Panc1 (cell line): ENCODE measurements around the gene ARID2. TPM values are rescaled to one million over a fixed set of nuclear protein-coding genes. Genes with fewer than 3 reads are reported as not detected.

ENCODE experiments used
- ATAC-seq: fragments of 200-7000 bp; cut with Tn5 transposase; 2 replicates; pipeline ENCODE4 v1.9.1; 2020; ENCODE audit warnings: mild to moderate bottlenecking, moderate library complexity
- BruUV-seq: library from RNA; stranded (reverse); fragments of 400-500 nt; replicated peaks from 2 replicates; lab custom pipeline; 2021; lab: Mats Ljungman, UMichigan
- CTCF ChIA-PET: fragments of 300-600 bp; sonication (Branson Sonifier 250); formaldehyde crosslinking; loops from one replicate; lab custom pipeline; 2022; ENCODE audit warnings: antibody characterized with exemption; lab: Charles Lee
- POLR2A ChIA-PET: fragments of 300-600 bp; sonication (Branson Sonifier 250); formaldehyde crosslinking; loops from one replicate; lab custom pipeline; 2022; ENCODE audit warnings: antibody characterized with exemption; lab: Charles Lee
- DNase-seq: peaks from one replicate; pipeline ENCODE4 v3.0.0-alpha.2; 2010; ENCODE audit warnings: low read depth, low spot score
- H3K27ac ChIP-seq: 2 replicates; pipeline ENCODE4 v1.5.1; 2011; ENCODE audit warnings: mild to moderate bottlenecking, low read length, inconsistent platforms
- H3K27me3 ChIP-seq: fragments of 200-500 bp; sonication (Bioruptor generic); 2 replicates; pipeline ENCODE4 v1.6.0; 2014; ENCODE audit warnings: low read length, inconsistent platforms; ENCODE audit not compliant: control insufficient read depth, insufficient read depth
- H3K36me3 ChIP-seq: fragments of 200-500 bp; sonication (Bioruptor generic); 2 replicates; pipeline ENCODE4 v1.5.1; 2014; ENCODE audit warnings: inconsistent platforms, mild to moderate bottlenecking, low read length, moderate library complexity; ENCODE audit not compliant: control insufficient read depth, insufficient read depth
- H3K4me1 ChIP-seq: 2 replicates; pipeline ENCODE4 v1.5.1; 2011; ENCODE audit warnings: inconsistent platforms, mild to moderate bottlenecking, low read length, moderate library complexity; ENCODE audit not compliant: control insufficient read depth, insufficient read depth
- H3K4me3 ChIP-seq, 2 experiments: 2 replicates each; pipeline ENCODE4 v1.5.1; 2011 to 2012; ENCODE audit warnings: low read depth in 2 of 2, low read length in 2 of 2, mild to moderate bottlenecking in 2 of 2, inconsistent platforms in 1 of 2, moderate library complexity in 1 of 2
- H3K9me3 ChIP-seq: fragments of 200-500 bp; sonication (Bioruptor generic); 2 replicates; pipeline ENCODE4 v1.5.1; 2014; ENCODE audit warnings: low read depth, mild to moderate bottlenecking, inconsistent platforms, low read length, moderate library complexity; ENCODE audit not compliant: control insufficient read depth, insufficient read depth
- CTCF ChIP-seq: fragments of 450-650 bp; IDR thresholded peaks from 2 replicates; pipeline ENCODE4 v1.5.1; 2017; ENCODE audit warnings: mild to moderate bottlenecking
- POLR2AphosphoS5 ChIP-seq: IDR thresholded peaks from 2 replicates; pipeline ENCODE4 v1.6.1; 2012; ENCODE audit warnings: mild to moderate bottlenecking, low read depth, low read length, moderate library complexity
- REST ChIP-seq, 2 experiments: IDR thresholded peaks; 2 replicates each; pipeline ENCODE4 v1.6.1; 2011 to 2012; ENCODE audit warnings: low read depth in 2 of 2, control low read depth in 1 of 2, low read length in 1 of 2, mild to moderate bottlenecking in 1 of 2, moderate library complexity in 1 of 2; ENCODE audit not compliant: insufficient read depth in 1 of 2
- SIN3A ChIP-seq: IDR thresholded peaks from 2 replicates; pipeline ENCODE4 v1.6.1; 2012; ENCODE audit warnings: low read depth, mild to moderate bottlenecking, low read length, moderate library complexity, borderline replicate concordance; ENCODE audit not compliant: insufficient read depth
- TCF7L2 ChIP-seq: IDR thresholded peaks from 2 replicates; pipeline ENCODE4 v1.6.1; 2011; ENCODE audit warnings: mild to moderate bottlenecking, low read depth, low read length, inconsistent platforms
- in situ Hi-C: cut with HindIII; loops from 2 replicates; pipeline ENCODE4 v1.10.0; 2016; ENCODE audit warnings: low sequenced_read_pairs, low pct_unique_long_range_greater_than_20kb
- intact Hi-C: fragments of 100-400 bp; cut with micrococcal nuclease; formaldehyde crosslinking; loops from one replicate; pipeline ENCODE4 v1.10.0; 2022; ENCODE audit not compliant: unreplicated experiment
- total RNA-seq: library from RNA; stranded (reverse); gene quantifications from one replicate; pipeline ENCODE4 v1.2.1, GENCODE V29; 2021; ENCODE audit not compliant: unreplicated experiment

The ARID2 gene
- total RNA-seq, 1 experiment from 2014 or later: 39.5 TPM

- no peak for DNase-seq
- no peak for ATAC-seq
- no peak for TF ChIP-seq POLR2AphosphoS5
- no peak for TF ChIP-seq REST (IDR thresholded peaks at IDR 0.05; ENCODE audit: insufficient read depth in 1 of 2, low read depth in 2 of 2, low read length in 1 of 2)
- TF ChIP-seq CTCF: no peak
- TF ChIP-seq TCF7L2: no peak
- no peak for TF ChIP-seq SIN3A
- BruUV-seq: no TSS peak
- no peaks in the 10 kb centered on the region for H3K9me3 ChIP-seq
- in situ Hi-C loops: no loop called here
- peaks cover 5% of the 10 kb centered on the region; the same call in 1 of the 2 replicates for H3K4me1 ChIP-seq
- no peaks in the 10 kb centered on the region for H3K27me3 ChIP-seq
- intact Hi-C loops: no loop called here
- H3K36me3 ChIP-seq: peaks cover 2% of the 10 kb centered on the region; the same call in 1 of the 2 replicates
- no peak overlapping the region for H3K4me3 ChIP-seq
- ChIA-PET CTCF (no interaction called here), POLR2A (no interaction called here)
- H3K27ac ChIP-seq: no peak overlapping the region
Measured at GRCh38 chr12:45880533-45880932, 151.0 kb downstream of the ARID2 start.

- BruUV-seq: no TSS peak
- ChIA-PET POLR2A (no interaction called here), CTCF (no interaction called here)
- Histone ChIP-seq H3K27ac (no peak overlapping the region), H3K36me3 (peaks cover 2% of the 10 kb centered on the region; the same call in 1 of the 2 replicates), H3K4me1 (no peaks in the 10 kb centered on the region), H3K27me3 (no peaks in the 10 kb centered on the region), H3K4me3 (no peak overlapping the region), H3K9me3 (no peaks in the 10 kb centered on the region)
- ATAC-seq (no peak), DNase-seq (no peak)
- TF ChIP-seq TCF7L2 (no peak), POLR2AphosphoS5 (no peak), REST (IDR thresholded peaks at IDR 0.05; ENCODE audit: insufficient read depth in 1 of 2, low read depth in 2 of 2, low read length in 1 of 2) (no peak), CTCF (no peak), SIN3A (no peak)
- in situ Hi-C loops (no loop called here), intact Hi-C loops (no loop called here)
Measured at GRCh38 chr12:45883187-45883586, 153.7 kb downstream of the ARID2 start.
